ENCODE results near the gene TMEM88. TPM values are rescaled to one million over a fixed set of nuclear protein-coding genes. Genes with fewer than 3 reads are reported as not detected.
A peak's percentile ranks its signal among the peaks of the same experiment; 100 is the strongest.

The TMEM88 gene
- total and polyA plus RNA-seq, 2 of the 4 experiments (the other 2 are of a cell fraction) = 2.1 TPM; not detected in 1

DNA sequence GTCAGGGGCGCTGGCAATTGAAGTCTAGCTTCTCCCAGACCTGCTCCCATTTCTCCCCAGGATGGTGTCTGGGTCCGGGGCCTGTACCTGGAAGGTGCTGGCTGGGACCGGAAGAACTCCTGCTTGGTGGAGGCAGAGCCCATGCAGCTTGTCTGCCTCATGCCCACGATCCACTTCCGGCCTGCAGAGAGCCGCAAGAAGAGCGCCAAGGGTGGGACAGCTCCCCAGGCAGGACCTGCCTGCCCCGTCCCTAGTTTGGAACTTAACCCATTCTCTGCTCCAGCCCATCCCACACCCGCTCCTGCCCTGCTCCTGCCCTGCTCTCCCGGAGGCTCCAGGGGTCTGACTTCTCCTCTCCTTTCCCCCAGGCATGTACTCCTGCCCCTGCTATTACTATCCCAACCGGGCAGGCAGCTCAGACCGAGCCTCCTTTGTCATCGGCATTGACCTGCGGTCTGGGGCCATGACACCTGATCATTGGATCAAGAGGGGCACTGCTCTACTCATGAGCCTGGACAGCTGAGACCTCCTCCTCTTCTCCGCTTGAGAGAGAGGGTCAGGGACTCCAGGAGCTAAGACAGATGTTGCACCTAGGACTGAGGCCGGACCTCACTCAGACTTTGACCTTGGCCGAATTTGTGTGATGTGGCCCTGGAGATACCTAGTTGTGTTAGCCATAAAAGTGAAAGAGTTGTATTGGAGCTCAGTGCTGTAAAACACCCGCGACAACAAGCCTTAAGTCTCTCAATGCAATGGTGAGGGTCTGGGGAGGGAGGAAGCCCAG, 21.7 kb upstream of the TMEM88 start:
- no peaks in the 10 kb centered on the region for H3K36me3 ChIP-seq (ENCODE audit: control insufficient read depth, insufficient read depth, low read length)
- H3K4ac ChIP-seq (ENCODE audit: low read depth, low read length) = 0 out of 2 replicates have a peak overlapping the region, but pooled peaks have one; percentile 21
- no peak overlapping the region for H2BK15ac ChIP-seq (ENCODE audit: low read depth, low read length)
- 0 out of 2 replicates have a peak, but pooled peaks cover 4% of the 10 kb centered on the region for H4K20me1 ChIP-seq (ENCODE audit: insufficient read depth, low read length)
- no peaks in the 10 kb centered on the region for H3K9me3 ChIP-seq (ENCODE audit: control insufficient read depth, insufficient read depth, low read length)
- H3K4me1 ChIP-seq (ENCODE audit: control insufficient read depth, insufficient read depth, low read length) = peaks cover 3% of the 10 kb centered on the region
- H3K18ac ChIP-seq (ENCODE audit: low read depth, low read length) = no peak overlapping the region
- intact Hi-C loops (cut with micrococcal nuclease) (no loop called here), dilution Hi-C loops (cut with HindIII; ENCODE audit: low sequenced_read_pairs, unreplicated experiment) (no loop called here), in situ Hi-C loops (cut with MboI; ENCODE audit: low sequenced_read_pairs) (no loop called here)
- H3K56ac ChIP-seq (ENCODE audit: extremely low read depth, insufficient read depth, low read length) = no peak overlapping the region
- peak overlapping the region; percentile 33 to 71; a peak in 2 of 4 replicates for H4K8ac ChIP-seq (ENCODE audit: low read depth in 2 of 2, low read length in 2 of 2)
- DNase-seq (no peak), ATAC-seq (ENCODE audit: low read depth) (no peak)
- H2BK20ac ChIP-seq (ENCODE audit: low read depth, low read length) = no peak overlapping the region
- H4K91ac ChIP-seq (ENCODE audit: insufficient read depth, low read depth, low read length) = no peak overlapping the region
- peaks cover 0 to 21% of the 10 kb centered on the region in 2 experiments; a peak in 2 of 4 replicates for H3K79me1 ChIP-seq (ENCODE audit: low read depth in 1 of 2, low read length in 2 of 2)
- no peak overlapping the region for H4K5ac ChIP-seq (ENCODE audit: low read depth, low read length)
- H3K4me3 ChIP-seq (ENCODE audit: insufficient read depth, low read depth, low read length) = no peak overlapping the region
- H2BK120ac ChIP-seq (ENCODE audit: low read depth, low read length) = no peak overlapping the region
- TF ChIP-seq, protein P1, sequence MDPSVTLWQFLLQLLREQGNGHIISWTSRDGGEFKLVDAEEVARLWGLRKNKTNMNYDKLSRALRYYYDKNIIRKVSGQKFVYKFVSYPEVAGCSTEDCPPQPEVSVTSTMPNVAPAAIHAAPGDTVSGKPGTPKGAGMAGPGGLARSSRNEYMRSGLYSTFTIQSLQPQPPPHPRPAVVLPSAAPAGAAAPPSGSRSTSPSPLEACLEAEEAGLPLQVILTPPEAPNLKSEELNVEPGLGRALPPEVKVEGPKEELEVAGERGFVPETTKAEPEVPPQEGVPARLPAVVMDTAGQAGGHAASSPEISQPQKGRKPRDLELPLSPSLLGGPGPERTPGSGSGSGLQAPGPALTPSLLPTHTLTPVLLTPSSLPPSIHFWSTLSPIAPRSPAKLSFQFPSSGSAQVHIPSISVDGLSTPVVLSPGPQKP (IDR thresholded peaks at IDR 0.05; ENCODE audit: borderline replicate concordance, low read depth, low read length) = no peak
- TF ChIP-seq RFX5 (IDR thresholded peaks at IDR 0.05; ENCODE audit: low read depth, low read length) (no peak), MAZ (IDR thresholded peaks at IDR 0.05; ENCODE audit: borderline replicate concordance, low read depth, low read length) (no peak), BHLHE40 (IDR thresholded peaks at IDR 0.05; ENCODE audit: low read depth, low read length) (no peak), SMC3 (IDR thresholded peaks at IDR 0.05; ENCODE audit: low read depth, low read length) (no peak), RCOR1 (IDR thresholded peaks at IDR 0.05; ENCODE audit: insufficient replicate concordance, low read length) (no peak), MXI1 (IDR thresholded peaks at IDR 0.05; ENCODE audit: borderline replicate concordance, low read depth, low read length) (no peak), RAD21 (IDR thresholded peaks at IDR 0.05; ENCODE audit: low read length) (no peak), CHD1 (IDR thresholded peaks at IDR 0.05; ENCODE audit: low read depth, low read length) (no peak), MAFK (IDR thresholded peaks at IDR 0.05; ENCODE audit: low read depth, low read length) (no peak)
- no peak overlapping the region for H3K23ac ChIP-seq (ENCODE audit: low read depth, low read length)
- H3K4me2 ChIP-seq (ENCODE audit: low read depth, low read length) = peak overlapping the region; percentile 66
- H2AK9ac ChIP-seq (replicated peaks; ENCODE audit: low read depth, low read length, poor library complexity) = peak overlapping the region; percentile 88
- no peak overlapping the region for H3K27ac ChIP-seq (ENCODE audit: insufficient read depth, low read length)
- ChIA-PET POLR2A (ENCODE audit: unreplicated experiment) (no interaction called here), CTCF (interaction anchor here (1.1 to 1.6 kb wide), 2 partner anchors 9 to 24 kb away, joined by 3 read pairs; partner anchors contain the start of gene NAA38)
- peak overlapping the region; percentile 98 for H2AFZ ChIP-seq (replicated peaks; ENCODE audit: low read length, poor library complexity)
- H2AK5ac ChIP-seq (ENCODE audit: low read depth, low read length) = peak overlapping the region; percentile 26; the same call in 1 of the 2 replicates
- H3K9me1 ChIP-seq (ENCODE audit: insufficient read depth, low read length) = no peaks in the 10 kb centered on the region
- no TSS peak for BruUV-seq (replicated peaks)
- H3K27me3 ChIP-seq (ENCODE audit: control insufficient read depth, insufficient read depth, low read length) = peaks cover 6% of the 10 kb centered on the region
- H3K14ac ChIP-seq (replicated peaks; ENCODE audit: low read depth, low read length) = no peak overlapping the region; the same call in 1 of the 2 replicates
- H3K9ac ChIP-seq (ENCODE audit: low read depth, low read length) = peak overlapping the region; percentile 48
- 37% methylated on average over 9 of the region's 19 CpGs; no CpG with 5 or more reads in 1 of the 2 experiments for WGBS, 2 experiments (ENCODE audit: extremely low coverage in 2 of 2, insufficient read length in 1 of 2)
- H2BK5ac ChIP-seq (ENCODE audit: low read depth, low read length, poor library complexity, severe bottlenecking) = no peak overlapping the region

All from IMR-90 (cell line).